Esophagus mucosa (tissue), 1 donor: ENCODE results near the gene DACT2. TPM values are rescaled to one million over a fixed set of nuclear protein-coding genes. Genes with fewer than 3 reads are reported as not detected.
"Not testable (repeated sequence)": the region's sequence is repeated elsewhere in the genome, so short reads cannot be mapped to it uniquely, and the experiment has no call there.

Source experiments
- ATAC-seq: fragments of 200-7000 bp; cut with Tn5 transposase; one replicate; pipeline ENCODE4 v1.9.1; 2020
- total RNA-seq: library from RNA; stranded (reverse); gene quantifications from one replicate; pipeline ENCODE4 v1.2.4, GENCODE V29; 2023
- donor health status: DM: yes; HTN: yes; CAD: no.

Gene DACT2
- total RNA-seq, 1 donor from 2014 or later: 0.44 TPM

GRCh38 chr6:168280020-168280898 lies 39.3 kb downstream of the DACT2 start:
- no peak for ATAC-seq

GRCh38 chr6:168279403-168279935 lies 40.1 kb downstream of the DACT2 start:
- ATAC-seq: no peak

- peak; percentile 43 for ATAC-seq
These were observed 40.7 kb downstream of the DACT2 start for GRCh38 chr6:168278904-168279303.

GRCh38 chr6:168277274-168277669 lies 42.3 kb downstream of the DACT2 start:
- ATAC-seq: no peak

- no peak for ATAC-seq
These were observed 42.9 kb downstream of the DACT2 start for GRCh38 chr6:168276576-168277273.

- no peak for ATAC-seq
These were observed 44.4 kb downstream of the DACT2 start for GRCh38 chr6:168275168-168275567.

GRCh38 chr6:168274037-168274952 lies 45.3 kb downstream of the DACT2 start:
- ATAC-seq: no peak

- ATAC-seq: no peak
These were observed 46.0 kb downstream of the DACT2 start for GRCh38 chr6:168273441-168274036.

- ATAC-seq: no peak
These were observed 46.9 kb downstream of the DACT2 start for GRCh38 chr6:168272415-168273325.

GRCh38 chr6:168270274-168271172 lies 49.1 kb downstream of the DACT2 start:
- no peak for ATAC-seq

GRCh38 chr6:168269455-168270243 lies 49.9 kb downstream of the DACT2 start:
- ATAC-seq: no peak

GRCh38 chr6:168268755-168269154 lies 50.8 kb downstream of the DACT2 start:
- ATAC-seq: no peak

GRCh38 chr6:168267779-168268178 lies 51.8 kb downstream of the DACT2 start:
- ATAC-seq: not testable (repeated sequence)

- no peak for ATAC-seq
These were observed 53.5 kb downstream of the DACT2 start for GRCh38 chr6:168265827-168266815.

GRCh38 chr6:168265394-168265793 lies 54.2 kb downstream of the DACT2 start:
- ATAC-seq: no peak

GRCh38 chr6:168264593-168265335 lies 54.8 kb downstream of the DACT2 start:
- peak; percentile 88 for ATAC-seq

GRCh38 chr6:168263351-168263905 lies 56.1 kb downstream of the DACT2 start:
- ATAC-seq: no peak
